AG08395 (cell line): ENCODE results near the gene OVCA2.

Source experiments
- DNase-seq: peaks from one replicate; pipeline ENCODE4 v3.0.0; 2012; ENCODE audit warnings: mixed read lengths, low spot score

OVCA2 gene

DNA sequence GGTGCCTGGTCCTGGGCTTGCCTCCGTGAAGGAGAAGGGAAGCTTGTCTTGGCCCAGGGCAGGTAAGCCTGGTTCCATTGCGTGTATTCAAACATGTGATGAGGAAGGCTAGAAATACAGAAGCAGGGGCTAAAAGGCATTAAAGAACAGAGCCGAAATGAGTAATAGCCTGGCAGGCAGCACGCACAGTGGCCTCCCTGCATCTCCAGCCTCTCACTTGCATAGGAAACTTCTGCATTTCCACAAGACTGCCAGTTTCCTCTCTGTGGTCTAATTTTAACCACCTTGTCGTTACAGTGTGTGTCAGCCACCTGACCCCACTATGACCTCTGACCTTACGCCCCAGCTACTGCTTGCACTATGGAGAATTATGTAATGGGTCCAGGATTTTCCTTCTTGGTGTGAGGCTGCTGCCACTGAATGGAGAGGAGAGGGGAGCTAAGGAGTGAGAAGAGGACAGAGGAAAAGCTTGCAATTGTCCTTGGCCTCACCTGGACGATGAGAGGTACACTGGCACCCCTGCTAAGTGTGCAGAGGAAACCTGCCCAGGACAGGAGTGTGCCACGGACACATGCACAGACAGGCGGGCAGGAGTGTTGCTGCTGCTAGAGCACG lies 45.9 kb downstream of the OVCA2 start:
- DNase-seq = no peak

DNA sequence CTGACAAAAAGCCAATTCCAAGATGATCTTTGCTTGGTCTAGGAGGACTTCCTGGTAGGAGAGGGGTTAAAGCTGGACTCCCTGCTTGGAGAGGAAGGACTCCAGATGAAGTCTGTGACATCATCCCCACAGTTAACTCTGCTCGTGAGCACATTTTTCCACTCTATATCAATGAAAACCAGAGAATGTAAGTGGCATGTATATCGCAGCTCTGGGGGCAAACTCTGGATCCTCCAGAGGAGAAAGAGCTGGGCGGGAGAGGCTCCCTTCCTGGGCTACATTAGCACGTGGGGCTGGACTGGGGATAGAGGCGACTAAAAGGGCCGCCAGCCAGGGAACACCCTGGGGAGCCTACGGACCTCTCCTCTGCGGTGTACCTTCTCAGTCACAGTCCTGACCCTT lies 47.2 kb downstream of the OVCA2 start:
- DNase-seq = peak; percentile 70

DNA sequence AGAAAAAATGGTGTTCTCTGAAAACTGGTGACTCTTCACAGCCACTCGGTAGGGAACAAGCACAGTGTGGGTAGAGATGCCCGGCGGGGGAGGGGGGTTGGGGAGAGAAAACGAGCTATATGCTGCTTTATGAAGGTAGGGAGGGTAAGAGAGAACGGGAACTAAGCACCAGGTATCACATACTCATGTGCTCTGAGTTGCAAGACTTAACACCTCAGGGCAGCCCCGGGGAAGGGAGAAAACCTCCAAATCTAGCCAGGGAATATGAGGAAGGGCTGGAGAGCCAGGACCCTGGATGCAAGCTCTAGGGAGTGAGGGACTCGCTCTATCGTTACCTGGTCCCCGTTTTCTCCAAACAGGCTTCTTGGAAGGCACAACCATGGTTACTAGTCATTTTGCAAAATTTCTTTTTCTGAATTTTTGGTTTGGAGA lies 48.4 kb downstream of the OVCA2 start:
- no peak for DNase-seq

DNA sequence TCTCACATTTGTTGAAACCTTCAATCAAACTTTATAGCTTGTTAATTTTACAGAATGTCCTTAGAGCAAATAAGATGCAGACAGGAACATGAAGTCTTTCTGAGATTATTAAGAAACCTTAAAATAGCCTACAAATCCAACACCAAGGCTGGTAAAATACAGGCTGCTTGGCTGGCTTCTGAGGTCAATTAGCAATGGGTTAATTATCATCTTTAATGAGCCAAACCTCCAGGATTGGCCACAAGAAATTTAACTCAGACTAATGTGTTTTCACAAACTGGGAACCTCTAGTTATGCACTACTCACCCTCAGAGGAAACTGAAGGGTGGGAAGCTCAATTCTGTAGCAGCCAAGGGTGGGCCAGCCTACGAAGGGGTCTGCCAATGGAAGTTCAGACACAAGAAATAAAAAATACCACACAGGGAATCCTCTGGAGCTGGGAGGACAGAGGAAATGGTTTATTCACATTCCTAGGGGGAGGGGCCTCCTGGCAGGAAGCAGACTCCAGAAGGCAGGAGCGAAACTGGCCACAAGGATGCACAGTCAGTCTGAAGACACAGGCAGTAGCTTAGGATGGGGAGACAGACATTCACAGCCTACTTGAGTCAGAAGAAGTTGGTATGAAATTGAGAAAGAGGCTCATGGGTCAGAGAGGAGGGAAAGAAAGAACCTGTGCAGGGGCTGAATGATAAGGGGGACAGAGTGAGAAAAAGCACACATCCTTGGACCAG lies 49.1 kb downstream of the OVCA2 start:
- DNase-seq = peak; percentile 95

DNA sequence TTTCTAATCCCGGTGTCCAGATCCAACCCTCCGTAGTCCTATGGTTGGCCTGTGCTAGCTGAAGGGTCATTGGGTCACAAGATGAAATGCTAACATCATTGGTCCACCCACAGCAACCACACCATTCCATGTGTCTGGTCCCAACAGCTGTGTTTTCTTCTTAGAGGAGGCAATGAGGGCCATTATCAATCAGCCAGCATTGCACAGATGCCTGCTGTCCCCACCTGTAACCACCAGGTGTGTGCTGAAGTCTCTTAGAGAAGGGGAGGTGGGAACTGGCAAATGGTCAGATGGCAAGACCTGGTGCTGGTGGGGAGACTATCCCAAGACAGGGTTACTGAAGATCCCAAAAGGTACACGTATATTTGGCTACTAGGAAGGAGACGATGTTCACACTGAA lies 50.4 kb downstream of the OVCA2 start:
- no peak for DNase-seq
